Neuronal stem cell (in vitro differentiated cells): ENCODE measurements around the gene PCGF5.
"Not testable (repeated sequence)": the region's sequence is repeated elsewhere in the genome, so short reads cannot be mapped to it uniquely, and the experiment has no call there.

ENCODE experiments used
- DNase-seq: peaks from one replicate; pipeline ENCODE4 v3.0.0-alpha.2; 2013; ENCODE audit warnings: low spot score
- H2AFZ ChIP-seq: one replicate; pipeline ENCODE4 v1.6.1; 2013; ENCODE audit warnings: mild to moderate bottlenecking, low read length, inconsistent platforms
- H2AK5ac ChIP-seq: 2 replicates; pipeline ENCODE4 v1.6.1; 2013; ENCODE audit warnings: low read depth, mild to moderate bottlenecking, inconsistent platforms, low read length, moderate library complexity, mixed read lengths
- H2BK120ac ChIP-seq: 2 replicates; pipeline ENCODE4 v1.6.1; 2013; ENCODE audit warnings: low read depth, mild to moderate bottlenecking, inconsistent platforms, low read length, moderate library complexity, mixed read lengths
- H2BK12ac ChIP-seq: one replicate; pipeline ENCODE4 v1.6.1; 2013; ENCODE audit warnings: low read length, inconsistent platforms
- H2BK15ac ChIP-seq: 2 replicates; pipeline ENCODE4 v1.6.1; 2013; ENCODE audit warnings: mild to moderate bottlenecking, low read length, inconsistent platforms, mixed read lengths
- H2BK5ac ChIP-seq: one replicate; pipeline ENCODE4 v1.6.1; 2013; ENCODE audit warnings: inconsistent platforms, mild to moderate bottlenecking, low read length, moderate library complexity
- H3K14ac ChIP-seq: one replicate; pipeline ENCODE4 v1.6.1; 2013; ENCODE audit warnings: low read length, inconsistent platforms
- H3K18ac ChIP-seq: 2 replicates; pipeline ENCODE4 v1.6.1; 2013; ENCODE audit warnings: low read length, inconsistent platforms
- H3K23ac ChIP-seq: 2 replicates; pipeline ENCODE4 v1.6.1; 2013; ENCODE audit warnings: low read depth, mild to moderate bottlenecking, mixed read lengths, low read length, inconsistent platforms; ENCODE audit not compliant: poor library complexity
- H3K27ac ChIP-seq: replicated peaks from 3 replicates; pipeline ENCODE4 v1.5.1; 2013; ENCODE audit warnings: low read length, inconsistent platforms
- H3K27me3 ChIP-seq, 3 experiments: 2 replicates each; pipeline ENCODE4 v1.6.1; 2013; ENCODE audit warnings: low read length in 3 of 3, mild to moderate bottlenecking in 2 of 3, inconsistent platforms in 1 of 3, low read depth in 1 of 3, mixed read lengths in 1 of 3, moderate library complexity in 1 of 3; ENCODE audit not compliant: control insufficient read depth in 3 of 3, insufficient read depth in 3 of 3
- H3K36me3 ChIP-seq, 2 donors: replicated peaks in 1 of 2; 2 replicates each; pipeline ENCODE4 v1.6.1; 2013; ENCODE audit warnings: low read length in 2 of 2; ENCODE audit not compliant: control insufficient read depth in 2 of 2, insufficient read depth in 2 of 2
- H3K4ac ChIP-seq: 2 replicates; pipeline ENCODE4 v1.6.1; 2013; ENCODE audit warnings: inconsistent platforms, mild to moderate bottlenecking, low read length, moderate library complexity
- H3K4me1 ChIP-seq, 2 donors: 1 replicate in 1 of 2; 2 replicates in 1 of 2; pipeline ENCODE4 v1.6.1; 2013; ENCODE audit warnings: low read length in 2 of 2, low read depth in 1 of 2; ENCODE audit not compliant: control insufficient read depth in 2 of 2, insufficient read depth in 1 of 2
- H3K4me2 ChIP-seq: one replicate; pipeline ENCODE4 v1.6.1; 2013; ENCODE audit warnings: mild to moderate bottlenecking, low read length, inconsistent platforms; ENCODE audit not compliant: insufficient read depth, poor library complexity, severe bottlenecking
- H3K4me3 ChIP-seq, 2 donors: 2 replicates each; pipeline ENCODE4 v1.5.1; 2013; ENCODE audit warnings: low read length in 2 of 2, mild to moderate bottlenecking in 2 of 2, inconsistent platforms in 1 of 2, moderate library complexity in 1 of 2
- H3K79me1 ChIP-seq: one replicate; pipeline ENCODE4 v1.6.1; 2013; ENCODE audit warnings: low read depth, mild to moderate bottlenecking, inconsistent platforms, low read length, moderate library complexity
- H3K9ac ChIP-seq: one replicate; pipeline ENCODE4 v1.6.1; 2013; ENCODE audit warnings: mild to moderate bottlenecking, low read depth, low read length, inconsistent platforms; ENCODE audit not compliant: poor library complexity
- H3K9me3 ChIP-seq, 2 donors: replicated peaks in 1 of 2; 2 replicates each; pipeline versions ENCODE3 to v1.6.1; 2013; ENCODE audit warnings: low read length in 2 of 2, mild to moderate bottlenecking in 2 of 2, inconsistent platforms in 1 of 2, low read depth in 1 of 2, mixed read lengths in 1 of 2, moderate library complexity in 1 of 2; ENCODE audit not compliant: control insufficient read depth in 2 of 2, insufficient read depth in 1 of 2
- H4K8ac ChIP-seq: one replicate; pipeline ENCODE4 v1.6.1; 2013; ENCODE audit warnings: low read depth, mild to moderate bottlenecking, inconsistent platforms, low read length, moderate library complexity
- H4K91ac ChIP-seq: one replicate; pipeline ENCODE4 v1.6.1; 2013; ENCODE audit warnings: low read length, low read depth, mild to moderate bottlenecking, inconsistent platforms; ENCODE audit not compliant: poor library complexity
- WGBS, 2 donors: extraction: QIAGEN DNeasy Blood & Tissue Kit; methylation state at CpG; one replicate each; pipeline ENCODE4 v1.1.7; 2013; ENCODE audit warnings: missing lambda C conversion rate in 2 of 2, mixed read lengths in 1 of 2; ENCODE audit not compliant: insufficient read length in 2 of 2, insufficient replicate concordance in 1 of 2; ENCODE audit errors: extremely low coverage in 2 of 2; 5-methylcytosine and 5-hydroxymethylcytosine counted together

Gene PCGF5

DNA sequence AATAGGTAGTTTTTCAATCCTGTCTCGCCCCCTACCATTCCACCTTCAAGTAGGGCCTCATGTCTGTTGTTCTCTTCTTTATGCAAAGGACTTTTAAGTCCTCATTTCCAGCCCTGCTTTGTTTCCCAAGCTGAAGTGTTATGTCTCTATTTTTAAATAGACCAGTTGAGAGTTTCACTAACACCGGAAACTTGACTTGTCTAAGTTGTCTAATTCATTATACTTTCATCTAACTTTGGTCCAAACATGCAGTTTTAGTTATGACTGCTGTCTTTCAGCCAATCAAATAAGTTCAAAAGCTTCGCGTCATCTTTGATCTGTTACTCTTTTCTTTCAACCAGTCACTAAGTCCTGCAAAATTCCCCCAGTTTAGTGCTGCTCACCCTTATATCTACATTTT, 32.8 kb downstream of the PCGF5 start:
- Histone ChIP-seq H2AK5ac (no peak overlapping the region), H3K4me1 (no peaks in the 10 kb centered on the region), H3K4me2 (no peak overlapping the region), H3K9me3 (peaks cover 4 to 33% of the 10 kb centered on the region in 2 donors), H2BK12ac (no peak overlapping the region), H3K4me3 (no peak overlapping the region), H4K91ac (no peak overlapping the region), H2AFZ (no peak overlapping the region), H3K14ac (no peak overlapping the region), H3K4ac (no peak overlapping the region), H3K27me3 (no peaks in the 10 kb centered on the region), H2BK120ac (no peak overlapping the region), H3K36me3 (peaks cover 0 to 84% of the 10 kb centered on the region in 2 donors), H3K79me1 (no peaks in the 10 kb centered on the region), H3K9ac (no peak overlapping the region), H3K27ac (no peak overlapping the region), H4K8ac (no peak overlapping the region), H3K23ac (no peak overlapping the region), H2BK15ac (no peak overlapping the region), H2BK5ac (no peak overlapping the region), H3K18ac (no peak overlapping the region)
- no CpG with 5 or more reads among the region's 4 CpGs for WGBS, 2 donors
- DNase-seq, result no peak

GRCh38 chr10:91257310-91257709, 36.8 kb downstream of the PCGF5 start:
- Histone ChIP-seq H3K4me2 (no peak overlapping the region), H2BK12ac (no peak overlapping the region), H3K79me1 (no peaks in the 10 kb centered on the region), H3K9me3 (peaks cover 4 to 43% of the 10 kb centered on the region in 2 donors), H3K14ac (no peak overlapping the region), H3K18ac (no peak overlapping the region), H2BK15ac (no peak overlapping the region), H3K4ac (no peak overlapping the region), H4K91ac (no peak overlapping the region), H3K4me3 (no peak overlapping the region), H3K27ac (no peak overlapping the region), H3K27me3 (no peaks in the 10 kb centered on the region), H3K36me3 (peaks cover 0 to 75% of the 10 kb centered on the region in 2 donors), H3K9ac (no peak overlapping the region), H2AFZ (no peak overlapping the region), H4K8ac (no peak overlapping the region), H3K4me1 (no peaks in the 10 kb centered on the region), H3K23ac (no peak overlapping the region), H2AK5ac (no peak overlapping the region), H2BK120ac (no peak overlapping the region), H2BK5ac (no peak overlapping the region)
- DNase-seq, result no peak
- no CpG with 5 or more reads among the region's 3 CpGs for WGBS, 2 donors

GRCh38 chr10:91260417-91260816, 40.0 kb downstream of the PCGF5 start:
- H3K4ac ChIP-seq, H2BK12ac ChIP-seq, H2AK5ac ChIP-seq, H3K79me1 ChIP-seq, H2BK120ac ChIP-seq, H3K4me3 ChIP-seq, H3K9ac ChIP-seq, H4K91ac ChIP-seq, H3K23ac ChIP-seq, H2BK15ac ChIP-seq, H2BK5ac ChIP-seq, H3K14ac ChIP-seq, H4K8ac ChIP-seq, DNase-seq, H3K4me1 ChIP-seq, H3K18ac ChIP-seq, H3K27ac ChIP-seq, H3K4me2 ChIP-seq, H2AFZ ChIP-seq, H3K27me3 ChIP-seq: not testable (repeated sequence)
- H3K36me3 ChIP-seq, result peaks cover 0 to 63% of the 10 kb centered on the region in 2 donors
- H3K9me3 ChIP-seq, result peaks cover 0 to 26% of the 10 kb centered on the region in 2 donors
- WGBS, 2 donors, result no CpG with 5 or more reads among the region's 3 CpGs

GRCh38 chr10:91271886-91272285, 51.4 kb downstream of the PCGF5 start:
- no peak overlapping the region for H4K91ac ChIP-seq
- no peak overlapping the region for H3K9ac ChIP-seq
- no peaks in the 10 kb centered on the region for H3K9me3 ChIP-seq
- no peak overlapping the region for H3K18ac ChIP-seq
- H2AFZ ChIP-seq, result no peak overlapping the region
- H3K27me3 ChIP-seq, result no peaks in the 10 kb centered on the region
- no peak overlapping the region for H3K4me3 ChIP-seq
- DNase-seq, result no peak
- H3K27ac ChIP-seq, result no peak overlapping the region
- H2BK120ac ChIP-seq, result no peak overlapping the region
- no peaks in the 10 kb centered on the region for H3K79me1 ChIP-seq
- WGBS, 2 donors, result no CpG with 5 or more reads among the region's 1 CpG
- H3K14ac ChIP-seq, result no peak overlapping the region
- H3K23ac ChIP-seq, result no peak overlapping the region
- no peaks in the 10 kb centered on the region for H3K4me1 ChIP-seq
- H2BK12ac ChIP-seq, result no peak overlapping the region
- no peak overlapping the region for H3K4me2 ChIP-seq
- H3K36me3 ChIP-seq, result peaks cover 0 to 55% of the 10 kb centered on the region in 2 donors
- H2BK15ac ChIP-seq, result no peak overlapping the region
- H3K4ac ChIP-seq, result no peak overlapping the region
- no peak overlapping the region for H2AK5ac ChIP-seq
- no peak overlapping the region for H2BK5ac ChIP-seq
- no peak overlapping the region for H4K8ac ChIP-seq
